ENCODE measurements around the gene NACAD. TPM values are rescaled to one million over a fixed set of nuclear protein-coding genes. Genes with fewer than 3 reads are reported as not detected.

The NACAD gene
- total RNA-seq, 2 experiments from 2014 or later, result 0.05 to 0.16 TPM

- Mint-ChIP-seq H3K36me3 (ENCODE audit: low read depth) (peaks cover 65% of the 10 kb centered on the region), H3K4me1 (ENCODE audit: low read depth) (peaks cover 24% of the 10 kb centered on the region), H3K4me3 (no peak overlapping the region), H3K27ac (no peak overlapping the region), H3K27me3 (ENCODE audit: low read depth) (no peaks in the 10 kb centered on the region), H3K9me3 (ENCODE audit: insufficient read depth) (no peaks in the 10 kb centered on the region)
- CTCF ChIA-PET, result interaction anchor here (1.0 to 1.3 kb wide), 3 partner anchors 66 to 98 kb away, joined by 3 read pairs; no protein-coding TSS in a partner anchor
- ATAC-seq (no peak), DNase-seq (no peak)
- POLR2A ChIA-PET, result interaction anchor here (1.0 kb wide), 1 partner anchor 30 kb away, joined by 3 read pairs; no protein-coding TSS in a partner anchor
Measured at GRCh38 chr7:45070254-45070642, 18.5 kb downstream of the NACAD start.

- ATAC-seq, result peak; percentile 48
- Mint-ChIP-seq H3K27ac (no peak overlapping the region), H3K4me3 (no peak overlapping the region), H3K9me3 (ENCODE audit: insufficient read depth) (no peaks in the 10 kb centered on the region), H3K36me3 (ENCODE audit: low read depth) (peaks cover 64% of the 10 kb centered on the region), H3K4me1 (ENCODE audit: low read depth) (peaks cover 24% of the 10 kb centered on the region), H3K27me3 (ENCODE audit: low read depth) (no peaks in the 10 kb centered on the region)
- no peak for DNase-seq
- CTCF ChIA-PET, result interaction anchor here (1.0 to 1.3 kb wide), 3 partner anchors 18 to 97 kb away, joined by 3 read pairs; no protein-coding TSS in a partner anchor
- POLR2A ChIA-PET, result interaction anchor here (1.0 kb wide), 1 partner anchor 30 kb away, joined by 3 read pairs; no protein-coding TSS in a partner anchor
Measured at GRCh38 chr7:45069444-45070253, 19.1 kb downstream of the NACAD start.

- ATAC-seq, result no peak
- Mint-ChIP-seq H3K4me3 (no peak overlapping the region), H3K27ac (peak overlapping the region; percentile 46), H3K9me3 (ENCODE audit: insufficient read depth) (no peaks in the 10 kb centered on the region), H3K4me1 (ENCODE audit: low read depth) (peaks cover 24% of the 10 kb centered on the region), H3K36me3 (ENCODE audit: low read depth) (peaks cover 67% of the 10 kb centered on the region), H3K27me3 (ENCODE audit: low read depth) (no peaks in the 10 kb centered on the region)
- CTCF ChIA-PET, result interaction anchor here (0.7 to 1.3 kb wide), 2 partner anchors 19 to 95 kb away, joined by 3 to 4 read pairs; no protein-coding TSS in a partner anchor
- DNase-seq, result no peak
- POLR2A ChIA-PET, result no interaction called here
Measured at GRCh38 chr7:45068236-45069023, 20.3 kb downstream of the NACAD start.

DNA sequence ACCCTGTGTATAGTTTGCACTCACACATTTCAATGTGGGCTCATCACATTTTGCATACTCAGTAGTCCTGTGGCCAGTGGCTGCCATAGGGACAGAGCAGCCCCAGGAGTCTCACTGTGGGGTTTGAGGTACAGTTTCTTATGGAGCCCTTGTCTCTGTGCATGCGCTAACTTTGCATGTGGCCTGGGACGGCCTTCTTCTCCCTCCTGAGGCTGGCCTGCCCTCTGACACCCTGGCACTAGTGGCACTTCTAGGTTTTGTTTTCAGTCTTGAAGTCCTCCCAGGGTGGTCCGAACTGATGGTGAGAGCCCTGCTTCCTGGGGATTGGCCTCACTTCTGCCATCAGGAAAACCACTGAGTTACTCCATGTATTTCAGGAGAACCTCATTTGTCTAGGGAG, 21.2 kb downstream of the NACAD start:
- DNase-seq (no peak), ATAC-seq (no peak)
- Mint-ChIP-seq H3K4me1 (ENCODE audit: low read depth) (peaks cover 26% of the 10 kb centered on the region), H3K36me3 (ENCODE audit: low read depth) (peaks cover 65% of the 10 kb centered on the region), H3K4me3 (no peak overlapping the region), H3K9me3 (ENCODE audit: insufficient read depth) (no peaks in the 10 kb centered on the region), H3K27me3 (ENCODE audit: low read depth) (no peaks in the 10 kb centered on the region), H3K27ac (no peak overlapping the region)
- ChIA-PET CTCF (no interaction called here), POLR2A (no interaction called here)

DNA sequence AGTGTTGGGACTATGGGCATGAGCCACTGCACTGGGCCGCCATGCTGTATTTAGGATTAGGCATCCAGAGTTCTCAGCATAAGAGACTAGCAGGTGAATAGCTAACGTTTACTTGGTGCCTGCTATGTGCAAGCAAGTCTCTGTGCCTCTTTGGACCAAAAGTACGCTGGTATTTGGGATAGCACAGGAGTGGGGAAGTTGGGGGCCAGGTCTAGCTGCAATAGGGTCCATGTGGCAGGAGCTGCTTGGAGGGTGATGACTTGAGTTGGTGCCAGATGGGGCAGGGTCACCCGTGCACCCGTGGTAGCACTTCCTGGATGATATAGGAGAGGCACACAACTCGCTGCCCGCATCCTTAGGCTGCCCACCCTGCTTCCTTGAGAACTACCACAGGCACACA, 22.4 kb downstream of the NACAD start:
- no peak for ATAC-seq
- Mint-ChIP-seq H3K4me3 (no peak overlapping the region), H3K9me3 (ENCODE audit: insufficient read depth) (no peaks in the 10 kb centered on the region), H3K27me3 (ENCODE audit: low read depth) (no peaks in the 10 kb centered on the region), H3K4me1 (ENCODE audit: low read depth) (peaks cover 32% of the 10 kb centered on the region), H3K36me3 (ENCODE audit: low read depth) (peaks cover 64% of the 10 kb centered on the region), H3K27ac (no peak overlapping the region)
- no peak for DNase-seq
- ChIA-PET POLR2A (no interaction called here), CTCF (no interaction called here)

DNA sequence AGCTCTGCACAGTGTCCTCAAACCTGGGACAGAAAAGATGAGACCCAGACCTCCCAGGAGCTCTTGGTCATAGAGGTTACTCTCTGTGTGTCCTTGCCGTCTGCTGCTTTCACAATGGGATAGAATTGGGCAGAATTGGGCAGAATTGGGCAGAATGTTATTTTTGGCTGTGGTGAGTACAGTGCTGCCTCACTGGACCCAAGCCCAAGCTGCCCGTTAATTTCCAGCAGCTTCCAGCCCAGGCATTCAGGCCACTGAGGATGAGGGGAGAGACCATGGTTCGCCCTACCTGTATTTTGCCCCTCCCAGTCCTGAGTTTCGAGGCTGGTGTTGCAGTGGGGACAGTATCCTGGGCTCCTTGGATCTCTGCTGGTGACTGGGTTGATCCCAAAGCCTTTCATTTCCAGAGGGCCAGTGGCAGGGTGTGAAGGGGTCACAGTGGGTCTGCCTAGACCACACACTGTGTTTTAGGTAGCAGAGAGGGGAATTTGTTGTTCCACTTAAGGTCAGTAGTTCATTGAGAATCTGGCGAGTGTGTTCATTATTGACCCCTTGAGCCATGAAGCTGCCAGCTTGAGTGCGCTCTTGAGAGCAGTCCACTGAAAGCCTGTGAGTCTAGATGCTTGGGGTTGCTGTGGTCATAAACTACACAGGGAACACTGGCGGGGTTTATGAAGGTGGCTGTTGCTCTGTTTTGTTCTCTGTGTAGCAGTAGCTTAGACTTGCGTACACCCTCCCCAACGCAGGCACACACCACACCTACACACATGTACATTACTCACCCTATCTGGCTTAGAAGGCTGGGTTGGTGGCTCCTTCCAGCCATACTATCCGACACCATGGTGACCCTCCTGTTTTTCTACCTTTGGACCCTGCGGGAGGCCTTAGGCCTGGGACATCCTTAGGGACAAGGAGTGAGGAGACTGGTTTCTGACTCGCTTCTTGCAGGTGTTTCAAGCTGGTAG, 23.5 kb downstream of the NACAD start:
- DNase-seq (no peak), ATAC-seq (no peak)
- Mint-ChIP-seq H3K4me3 (no peak overlapping the region), H3K4me1 (ENCODE audit: low read depth) (peaks cover 40% of the 10 kb centered on the region), H3K36me3 (ENCODE audit: low read depth) (peaks cover 72% of the 10 kb centered on the region), H3K27ac (no peak overlapping the region), H3K9me3 (ENCODE audit: insufficient read depth) (no peaks in the 10 kb centered on the region), H3K27me3 (ENCODE audit: low read depth) (no peaks in the 10 kb centered on the region)
- CTCF ChIA-PET, result no interaction called here
- POLR2A ChIA-PET, result no interaction called here

- H3K27me3 Mint-ChIP-seq (ENCODE audit: low read depth), result no peaks in the 10 kb centered on the region
- ATAC-seq (no peak), DNase-seq (no peak)
- H3K4me1 Mint-ChIP-seq (ENCODE audit: low read depth), result peaks cover 40% of the 10 kb centered on the region
- H3K27ac Mint-ChIP-seq, result no peak overlapping the region
- CTCF ChIA-PET, result no interaction called here
- POLR2A ChIA-PET, result no interaction called here
- H3K36me3 Mint-ChIP-seq (ENCODE audit: low read depth), result peaks cover 66% of the 10 kb centered on the region
- no peaks in the 10 kb centered on the region for H3K9me3 Mint-ChIP-seq (ENCODE audit: insufficient read depth)
- H3K4me3 Mint-ChIP-seq, result no peak overlapping the region
Measured at GRCh38 chr7:45064047-45064725, 24.6 kb downstream of the NACAD start.

DNA sequence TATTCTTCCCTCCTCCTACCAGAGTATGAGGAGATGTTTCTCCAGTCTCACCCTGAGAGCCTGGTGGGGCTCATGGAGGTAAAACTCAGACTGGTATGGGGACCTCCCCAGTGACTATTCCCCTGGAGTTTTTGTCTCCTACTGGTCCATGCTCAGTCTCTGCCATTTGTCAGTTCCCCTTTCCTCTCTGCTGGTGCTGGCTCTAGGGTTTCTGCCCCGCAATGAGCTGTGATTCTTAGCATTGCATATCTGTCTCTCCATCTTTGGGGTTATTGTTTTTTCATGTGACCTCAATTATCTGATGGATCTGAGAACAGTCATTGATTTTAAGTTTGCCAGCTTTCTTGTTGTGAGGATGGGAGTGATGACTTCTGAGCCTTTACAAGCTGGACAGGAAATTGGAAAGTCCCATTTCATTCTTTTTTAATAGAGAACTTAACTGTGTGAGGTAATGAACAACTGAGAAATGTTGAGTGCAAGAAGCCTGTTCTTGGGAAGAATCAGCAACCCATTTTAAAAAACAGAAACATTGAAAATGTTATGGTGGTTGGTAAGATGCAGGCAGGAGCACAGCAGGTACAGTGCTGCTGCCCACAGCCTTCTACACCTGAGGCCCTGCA, 26.9 kb downstream of the NACAD start:
- CTCF ChIA-PET, result no interaction called here
- no peaks in the 10 kb centered on the region for H3K9me3 Mint-ChIP-seq (ENCODE audit: insufficient read depth)
- peaks cover 32% of the 10 kb centered on the region for H3K4me1 Mint-ChIP-seq (ENCODE audit: low read depth)
- H3K27me3 Mint-ChIP-seq (ENCODE audit: low read depth), result no peaks in the 10 kb centered on the region
- peaks cover 61% of the 10 kb centered on the region for H3K36me3 Mint-ChIP-seq (ENCODE audit: low read depth)
- POLR2A ChIA-PET, result interaction anchor here (0.5 kb wide), 1 partner anchor 84 kb away, joined by 3 read pairs; no protein-coding TSS in a partner anchor
- DNase-seq, result no peak
- H3K4me3 Mint-ChIP-seq, result no peak overlapping the region
- peak overlapping the region; percentile 48 for H3K27ac Mint-ChIP-seq
- ATAC-seq, result no peak

DNA sequence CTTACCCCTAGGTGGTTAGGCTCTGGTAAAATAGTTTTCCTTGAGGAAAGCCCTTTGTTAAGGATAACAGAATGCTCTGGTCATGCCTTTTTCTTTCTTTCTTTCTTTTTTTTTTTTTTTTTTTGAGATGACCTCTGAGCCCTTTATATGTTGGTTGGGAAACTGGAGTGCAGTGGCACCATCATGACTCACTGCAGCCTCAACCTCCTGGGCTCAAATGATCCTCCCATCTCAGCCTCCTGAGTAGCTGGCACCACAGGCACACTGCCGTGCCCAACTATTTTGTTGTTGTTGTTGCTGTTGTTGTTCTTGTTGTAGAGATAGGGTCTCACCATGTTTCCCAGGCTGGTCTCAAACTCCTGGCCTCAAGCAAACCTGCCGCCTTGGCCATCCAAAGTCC, 27.4 kb downstream of the NACAD start:
- Mint-ChIP-seq H3K4me3 (no peak overlapping the region), H3K36me3 (ENCODE audit: low read depth) (peaks cover 58% of the 10 kb centered on the region), H3K4me1 (ENCODE audit: low read depth) (peaks cover 30% of the 10 kb centered on the region), H3K9me3 (ENCODE audit: insufficient read depth) (no peaks in the 10 kb centered on the region), H3K27me3 (ENCODE audit: low read depth) (no peaks in the 10 kb centered on the region), H3K27ac (peak overlapping the region; percentile 48)
- ATAC-seq (no peak), DNase-seq (no peak)
- CTCF ChIA-PET, result no interaction called here
- POLR2A ChIA-PET, result interaction anchor here (0.5 kb wide), 1 partner anchor 84 kb away, joined by 3 read pairs; no protein-coding TSS in a partner anchor

DNA sequence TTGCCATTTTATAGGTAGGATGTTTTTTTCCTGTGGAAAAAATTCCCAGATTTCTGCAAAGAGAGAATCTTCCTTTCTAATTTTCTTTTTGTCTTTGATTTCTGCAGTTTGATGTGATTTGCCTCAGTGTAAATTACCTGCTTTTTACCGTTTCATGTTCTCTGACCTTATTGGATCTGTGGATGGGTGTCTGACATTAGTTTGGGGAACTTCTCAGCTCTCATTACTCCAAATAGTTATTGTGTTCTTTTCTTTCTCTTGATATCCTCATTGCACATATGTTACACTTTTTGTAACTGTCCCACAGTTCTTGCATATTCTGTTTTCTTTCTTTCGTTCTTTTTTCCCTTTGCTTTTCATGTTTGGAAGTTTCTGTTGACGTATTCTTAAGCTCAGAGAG, 28.5 kb downstream of the NACAD start:
- H3K4me1 Mint-ChIP-seq (ENCODE audit: low read depth), result peaks cover 22% of the 10 kb centered on the region
- POLR2A ChIA-PET, result interaction anchor here (0.6 kb wide), 1 partner anchor 14 kb away, joined by 3 read pairs; no protein-coding TSS in a partner anchor
- ATAC-seq, result no peak

More for the DNA sequence above, 28.5 kb downstream of the NACAD start:
- Mint-ChIP-seq H3K27ac (no peak overlapping the region), H3K9me3 (ENCODE audit: insufficient read depth) (no peaks in the 10 kb centered on the region), H3K4me3 (no peak overlapping the region), H3K27me3 (ENCODE audit: low read depth) (no peaks in the 10 kb centered on the region), H3K36me3 (ENCODE audit: low read depth) (peaks cover 59% of the 10 kb centered on the region)
- CTCF ChIA-PET, result interaction anchor here (0.7 to 1.4 kb wide), 2 partner anchors 75 to 102 kb away, joined by 3 read pairs; no protein-coding TSS in a partner anchor
- no peak for DNase-seq

Data from activated CD8-positive, alpha-beta T cell treated with anti-CD3 and anti-CD28 coated beads, Interleukin-2, amount 10 ng/mL, durations not matched to agents 7 days and 5 days (primary cell).